A549 treated with Hydrocortisone at 1 μM for 4 hours (cell line): ENCODE results near the gene SELENON. TPM values are rescaled to one million over a fixed set of nuclear protein-coding genes. Genes with fewer than 3 reads are reported as not detected.

Experiments used
- total RNA-seq: library from RNA; stranded (reverse); fragments of 200-300 nt; extraction: Qiagen RNA extraction; gene quantifications from 5 replicates; pipeline ENCODE4 v1.2.3, GENCODE V29; 2022

The SELENON gene
- total RNA-seq, result 56.9 to 67.6 TPM (median 64.5 TPM) in 5 replicates

GRCh38 chr1:25799935-25800702 lies at the start of gene SELENON:
SELENON (plus strand) TSS chr1:25800193; CDS start chr1:25800231, 38 bp downstream.

DNA sequence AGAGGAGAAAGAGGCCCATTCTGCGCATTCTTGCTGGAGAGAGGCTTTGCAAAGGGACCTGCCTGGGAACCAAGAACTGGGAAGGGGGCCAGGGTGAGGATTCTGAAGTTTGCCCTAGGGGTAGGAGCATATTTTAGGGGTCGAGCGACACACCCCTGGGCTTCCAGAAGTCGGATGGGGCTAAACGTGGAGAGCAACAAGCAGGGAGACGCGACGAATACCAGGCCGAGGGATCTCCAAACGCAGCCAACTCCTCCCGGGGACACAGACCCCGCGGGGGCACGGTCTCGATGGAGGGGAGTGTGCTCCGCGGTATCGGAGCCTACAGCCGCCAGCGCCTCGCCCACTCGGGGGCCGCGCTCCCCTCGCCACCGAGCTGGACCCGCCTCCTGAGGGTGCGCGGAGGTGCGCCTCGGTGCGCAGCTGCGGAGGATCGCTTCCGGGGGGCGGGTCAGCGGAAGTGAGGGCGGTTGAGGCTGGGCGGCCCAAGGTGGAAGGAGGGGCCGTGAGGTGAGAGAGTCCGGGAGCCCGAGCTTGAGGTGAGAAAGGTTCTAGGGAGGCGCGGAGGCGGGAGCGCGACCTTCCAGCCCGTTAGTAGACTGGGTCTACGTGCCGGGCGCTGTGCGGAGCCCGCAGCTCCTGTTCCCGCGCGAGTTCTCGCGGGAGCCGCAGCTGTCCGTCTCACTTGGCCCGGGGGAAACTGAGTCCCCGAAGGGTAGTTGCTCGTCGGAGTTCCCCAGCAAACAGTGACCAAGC lies 19.7 kb downstream of the SELENON start, which contains the start of gene MTFR1L:
TSS of gene MTFR1L (plus strand) at position 464 of the 756 bp plus-strand sequence. CDS start 3,151 bp downstream, outside the sequence.

GRCh38 chr1:25858906-25859789 lies 59.2 kb downstream of the SELENON start, which contains the start of gene AUNIP:
AUNIP (minus strand) TSS chr1:25859457; CDS start chr1:25859357, 100 bp downstream.

Other genes starting within 250 kb of the SELENON start
- gene MAN1C1, start 183.4 kb upstream of the SELENON start, total RNA-seq, result 0.35 to 0.77 TPM (median 0.44 TPM) in 5 replicates
- gene MTFR1L, start 19.8 kb downstream of the SELENON start, total RNA-seq, result 23.9 to 31.9 TPM (median 26.7 TPM) in 5 replicates
- gene AUNIP, start 59.3 kb downstream of the SELENON start, total RNA-seq, result 7.8 to 9.8 TPM (median 8.5 TPM) in 5 replicates
- gene PAQR7, start 75.5 kb downstream of the SELENON start, total RNA-seq, result 6.8 to 8.3 TPM (median 7.3 TPM) in 5 replicates
- gene STMN1, start 106.2 kb downstream of the SELENON start, total RNA-seq, result 189 to 236 TPM (median 222 TPM) in 5 replicates
- gene PAFAH2, start 197.9 kb downstream of the SELENON start, total RNA-seq, result 7.0 to 10.3 TPM (median 8.2 TPM) in 5 replicates
- 0.02 TPM in 1 of 5 replicates, not detected in the others for gene EXTL1, start 221.6 kb downstream of the SELENON start, total RNA-seq
- 0.24 to 0.58 TPM (median 0.42 TPM) in 5 replicates for gene SLC30A2, start 245.9 kb downstream of the SELENON start, total RNA-seq